Gastrocnemius medialis (tissue), 4 donors: ENCODE results near the gene ADH1C.

Source experiments
- CTCF ChIP-seq, 5 experiments: fragments of 450-650 bp in 3 of 5; fragments of 200-600 bp in 2 of 5; sonication (generic) in 2 of 5; IDR thresholded peaks in 4 of 5; conservative IDR thresholded peaks in 1 of 5; 1 replicate in 4 of 5; 2 replicates in 1 of 5; pipeline ENCODE4 v1.5.1; 2016 to 2019; ENCODE audit warnings: antibody characterized with exemption in 5 of 5, mild to moderate bottlenecking in 3 of 5, moderate library complexity in 3 of 5
- POLR2A ChIP-seq, 2 donors: fragments of 450-650 bp; IDR thresholded peaks; one replicate each; pipeline ENCODE4 v1.6.1; 2017; ENCODE audit warnings: antibody characterized with exemption in 2 of 2, mild to moderate bottlenecking in 2 of 2, moderate library complexity in 2 of 2

DNA sequence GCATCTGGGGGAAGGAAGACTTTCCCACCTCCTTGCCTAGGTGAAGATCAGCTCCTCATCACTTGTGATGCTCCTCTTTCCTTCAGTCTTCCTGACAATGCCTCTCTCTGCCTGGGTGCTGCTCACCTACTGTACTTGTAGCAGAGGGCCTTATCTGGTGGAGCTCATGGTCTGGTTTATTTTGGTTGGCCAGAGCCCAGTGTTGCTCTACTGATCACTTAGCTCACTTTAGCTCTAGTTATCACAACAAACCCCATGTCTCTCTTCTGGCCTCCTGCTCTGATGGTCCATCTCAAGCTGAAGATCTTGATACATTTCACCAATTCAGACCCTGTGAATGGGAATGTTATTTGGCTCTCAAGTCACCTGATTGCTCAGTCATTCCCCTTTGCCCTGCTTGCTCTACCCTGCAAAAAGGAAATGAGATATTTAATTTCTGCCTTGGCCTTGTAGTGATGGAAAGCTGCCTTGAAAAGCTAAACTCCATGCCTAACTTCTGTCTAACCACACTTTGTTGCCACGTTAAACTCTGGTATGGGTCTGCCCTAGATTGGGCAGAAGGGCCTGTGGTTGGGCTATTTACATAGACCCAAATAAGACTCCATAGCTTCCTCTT, 30.3 kb upstream of the ADH1C start:
- TF ChIP-seq POLR2A (IDR thresholded peaks at IDR 0.05) (no peak), CTCF (IDR thresholded peaks at IDR 0.05 in 4 of 5, conservative IDR thresholded peaks at IDR 0.05 in 1 of 5) (no peak)
